LNCAP (cell line): ENCODE measurements around the gene LRRC58.

Experiments used
- TF ChIP-seq, protein P1 (sequence below): fragments of 450-650 bp; IDR thresholded peaks from 2 replicates; pipeline ENCODE4 v1.5.1; 2017; ENCODE audit warnings: mild to moderate bottlenecking

LRRC58 gene

DNA sequence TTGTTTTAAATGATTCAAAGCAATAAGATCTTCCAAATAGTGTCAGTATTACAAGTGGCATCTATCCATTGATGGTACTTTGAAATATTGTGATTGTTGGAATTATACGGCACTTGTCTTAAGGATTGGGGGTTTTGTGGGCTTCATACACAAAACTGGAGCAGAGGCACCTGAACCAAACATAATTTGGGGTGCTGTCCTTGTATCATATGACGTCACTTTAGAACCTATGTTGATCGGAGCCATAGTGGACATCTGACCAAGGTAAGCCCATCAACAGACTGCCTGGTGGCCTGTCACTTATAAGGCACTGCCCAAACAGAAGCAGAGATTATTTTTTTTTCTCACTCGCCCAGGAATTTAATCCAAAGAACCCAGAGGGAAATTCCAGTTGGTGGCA lies 2.9 kb upstream of the LRRC58 start:
- TF ChIP-seq, protein P1, sequence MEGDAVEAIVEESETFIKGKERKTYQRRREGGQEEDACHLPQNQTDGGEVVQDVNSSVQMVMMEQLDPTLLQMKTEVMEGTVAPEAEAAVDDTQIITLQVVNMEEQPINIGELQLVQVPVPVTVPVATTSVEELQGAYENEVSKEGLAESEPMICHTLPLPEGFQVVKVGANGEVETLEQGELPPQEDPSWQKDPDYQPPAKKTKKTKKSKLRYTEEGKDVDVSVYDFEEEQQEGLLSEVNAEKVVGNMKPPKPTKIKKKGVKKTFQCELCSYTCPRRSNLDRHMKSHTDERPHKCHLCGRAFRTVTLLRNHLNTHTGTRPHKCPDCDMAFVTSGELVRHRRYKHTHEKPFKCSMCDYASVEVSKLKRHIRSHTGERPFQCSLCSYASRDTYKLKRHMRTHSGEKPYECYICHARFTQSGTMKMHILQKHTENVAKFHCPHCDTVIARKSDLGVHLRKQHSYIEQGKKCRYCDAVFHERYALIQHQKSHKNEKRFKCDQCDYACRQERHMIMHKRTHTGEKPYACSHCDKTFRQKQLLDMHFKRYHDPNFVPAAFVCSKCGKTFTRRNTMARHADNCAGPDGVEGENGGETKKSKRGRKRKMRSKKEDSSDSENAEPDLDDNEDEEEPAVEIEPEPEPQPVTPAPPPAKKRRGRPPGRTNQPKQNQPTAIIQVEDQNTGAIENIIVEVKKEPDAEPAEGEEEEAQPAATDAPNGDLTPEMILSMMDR, result no peak

DNA sequence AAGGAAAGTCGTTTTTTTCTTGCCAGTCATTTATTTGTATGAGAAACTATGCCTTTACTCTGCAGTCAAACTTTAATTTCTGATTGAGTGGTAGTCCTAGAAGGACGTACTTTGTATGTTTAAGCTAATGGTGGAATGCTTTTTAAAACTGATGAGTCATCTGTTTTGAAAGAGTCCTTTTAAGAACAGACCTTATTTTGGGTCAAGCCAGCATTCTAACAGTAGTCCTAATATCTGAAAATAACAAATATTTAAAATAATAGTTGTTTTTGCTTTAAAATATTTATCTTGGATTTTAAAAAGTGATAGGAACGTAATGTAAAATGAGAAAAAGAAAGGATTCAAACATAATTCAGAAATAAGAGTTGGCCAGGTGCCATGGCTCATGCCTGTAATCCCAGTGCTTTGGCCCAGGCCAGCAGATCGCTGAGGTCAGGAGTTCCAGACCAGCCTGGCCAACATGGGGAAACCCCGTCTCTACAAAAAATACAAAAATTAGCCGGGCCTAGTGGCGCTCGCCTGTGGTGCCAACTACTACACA lies 1.3 kb upstream of the LRRC58 start:
- TF ChIP-seq, protein P1, result no peak

GRCh38 chr3:120349855-120350125 lies 636 bp upstream of the LRRC58 start:
- TF ChIP-seq, protein P1, result no peak

- TF ChIP-seq, protein P1, result no peak
These were observed 826 bp downstream of the LRRC58 start for GRCh38 chr3:120348065-120348990.

GRCh38 chr3:120344349-120344748 lies 4.8 kb downstream of the LRRC58 start:
- TF ChIP-seq, protein P1, result no peak

DNA sequence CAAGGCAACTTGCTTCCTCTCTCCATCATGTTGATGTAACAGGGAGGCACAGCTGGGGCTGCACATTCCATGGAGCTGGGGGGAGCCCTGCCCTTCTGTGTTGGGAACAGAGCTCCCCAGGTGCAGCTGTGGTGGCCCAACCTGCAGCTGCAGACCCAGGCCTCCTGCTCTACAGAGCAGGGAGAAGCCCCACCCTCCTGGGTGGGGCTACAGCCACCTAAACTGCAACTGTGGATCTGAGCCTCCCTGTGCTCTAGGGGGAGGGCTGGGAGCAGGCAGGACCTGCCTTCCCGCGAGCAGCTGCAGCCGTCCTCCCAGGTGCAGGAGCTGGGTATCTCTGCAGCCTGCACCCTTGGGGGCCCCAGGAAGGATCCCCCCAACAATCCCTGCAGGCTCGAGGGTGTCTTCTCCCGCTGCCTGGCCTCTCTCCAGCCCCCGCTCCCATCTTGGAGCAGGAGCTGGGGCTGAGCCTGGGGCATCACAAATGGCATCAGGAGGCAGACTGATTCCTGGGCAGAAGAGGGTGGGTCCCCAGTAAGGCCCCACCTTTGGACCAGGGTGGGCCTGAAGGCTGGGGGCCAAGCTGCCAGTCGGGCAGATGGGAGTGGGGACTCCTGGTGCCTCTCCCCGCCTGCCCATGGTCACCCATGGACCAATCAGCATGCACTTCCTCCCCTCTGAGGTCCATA lies 7.4 kb downstream of the LRRC58 start:
- TF ChIP-seq, protein P1, result no peak

- TF ChIP-seq, protein P1, result no peak
These were observed 9.8 kb downstream of the LRRC58 start for GRCh38 chr3:120339362-120339761.
